CD4-positive, alpha-beta T cell treated with Interleukin-1 beta for 1 hour (primary cell): ENCODE measurements around the gene SLC8A1.
"Not testable (repeated sequence)": the region's sequence is repeated elsewhere in the genome, so short reads cannot be mapped to it uniquely, and the experiment has no call there.

ENCODE experiments used
- DNase-seq, 2 donors: peaks; one replicate each; pipeline ENCODE4 v3.0.0-alpha.2; 2020 to 2022

Gene SLC8A1

GRCh38 chr2:40095000-40095399 is 356.9 kb downstream of the SLC8A1 start:
- DNase-seq: no peak

GRCh38 chr2:40094451-40094850 is 357.4 kb downstream of the SLC8A1 start:
- DNase-seq: no peak

- no peak for DNase-seq
These were observed 358.7 kb downstream of the SLC8A1 start for GRCh38 chr2:40093021-40093675.

GRCh38 chr2:40090044-40090443 is 361.8 kb downstream of the SLC8A1 start:
- DNase-seq: no peak

- DNase-seq: no peak
These were observed 364.0 kb downstream of the SLC8A1 start for GRCh38 chr2:40087927-40088326.

- no peak for DNase-seq
These were observed 364.5 kb downstream of the SLC8A1 start for GRCh38 chr2:40087434-40087833.

- DNase-seq: no peak
These were observed 366.1 kb downstream of the SLC8A1 start for GRCh38 chr2:40085786-40086185.

GRCh38 chr2:40073336-40073735 is 378.6 kb downstream of the SLC8A1 start:
- DNase-seq: not testable (repeated sequence)

- DNase-seq: no peak
These were observed 379.3 kb downstream of the SLC8A1 start for GRCh38 chr2:40072442-40073232.

GRCh38 chr2:40062381-40062780 is 389.5 kb downstream of the SLC8A1 start:
- DNase-seq: no peak

GRCh38 chr2:40049781-40050180 is 402.1 kb downstream of the SLC8A1 start:
- no peak for DNase-seq

- no peak for DNase-seq
These were observed 403.4 kb downstream of the SLC8A1 start for GRCh38 chr2:40048506-40048905.

- no peak for DNase-seq
These were observed 404.5 kb downstream of the SLC8A1 start for GRCh38 chr2:40047406-40047805.
